Trophoblast cell (in vitro differentiated cells and primary cell): ENCODE results near the gene FOXL1.

ENCODE experiments used
- DNase-seq, 2 donors: peaks; one replicate each; pipeline ENCODE4 v3.0.0-alpha.2; 2016
- H2AFZ ChIP-seq: 2 replicates; pipeline ENCODE4 v1.6.1; 2013; ENCODE audit warnings: low read length, moderate library complexity, mild to moderate bottlenecking; ENCODE audit not compliant: insufficient read depth, poor library complexity
- H2AK5ac ChIP-seq: 2 replicates; pipeline ENCODE4 v1.6.1; 2013; ENCODE audit warnings: mild to moderate bottlenecking, low read length
- H2BK120ac ChIP-seq: 2 replicates; pipeline ENCODE4 v1.6.1; 2013; ENCODE audit warnings: low read length, mild to moderate bottlenecking, moderate library complexity; ENCODE audit not compliant: insufficient read depth, poor library complexity
- H2BK12ac ChIP-seq: 2 replicates; pipeline ENCODE4 v1.6.1; 2013; ENCODE audit warnings: mild to moderate bottlenecking, low read length, moderate library complexity
- H2BK5ac ChIP-seq: 2 replicates; pipeline ENCODE4 v1.6.1; 2013; ENCODE audit warnings: low read length, low read depth, moderate library complexity, mild to moderate bottlenecking; ENCODE audit not compliant: poor library complexity
- H3K14ac ChIP-seq: 2 replicates; pipeline ENCODE4 v1.6.1; 2013; ENCODE audit warnings: mild to moderate bottlenecking, low read length
- H3K18ac ChIP-seq: 2 replicates; pipeline ENCODE4 v1.6.1; 2013; ENCODE audit warnings: mild to moderate bottlenecking, low read length
- H3K23ac ChIP-seq: 2 replicates; pipeline ENCODE4 v1.6.1; 2013; ENCODE audit warnings: low read length
- H3K27ac ChIP-seq: 2 replicates; pipeline ENCODE4 v1.5.1; 2013; ENCODE audit warnings: low read depth, mild to moderate bottlenecking, inconsistent platforms, low read length, moderate library complexity
- H3K27me3 ChIP-seq: 2 replicates; pipeline ENCODE4 v1.6.1; 2013; ENCODE audit warnings: inconsistent platforms, mild to moderate bottlenecking, low read length, moderate library complexity; ENCODE audit not compliant: insufficient read depth
- H3K36me3 ChIP-seq, 2 experiments: 1 replicate in 1 of 2; 2 replicates in 1 of 2; pipeline ENCODE4 v1.6.1; 2013; ENCODE audit warnings: low read length in 2 of 2, mild to moderate bottlenecking in 2 of 2, moderate library complexity in 1 of 2; ENCODE audit not compliant: insufficient read depth in 2 of 2, control insufficient read depth in 1 of 2
- H3K4ac ChIP-seq: 2 replicates; pipeline ENCODE4 v1.6.1; 2013; ENCODE audit warnings: low read depth, mild to moderate bottlenecking, low read length, moderate library complexity
- H3K4me1 ChIP-seq, 2 experiments: 1 replicate in 1 of 2; 2 replicates in 1 of 2; pipeline ENCODE4 v1.6.1; 2013; ENCODE audit warnings: low read length in 2 of 2, mild to moderate bottlenecking in 2 of 2, moderate library complexity in 1 of 2; ENCODE audit not compliant: insufficient read depth in 2 of 2, control insufficient read depth in 1 of 2
- H3K4me2 ChIP-seq: 2 replicates; pipeline ENCODE4 v1.6.1; 2013; ENCODE audit warnings: inconsistent platforms, mild to moderate bottlenecking, low read length, moderate library complexity
- H3K4me3 ChIP-seq: 2 replicates; pipeline ENCODE4 v1.5.1; 2013; ENCODE audit warnings: mild to moderate bottlenecking, low read depth, low read length, inconsistent platforms
- H3K79me1 ChIP-seq: one replicate; pipeline ENCODE4 v1.6.1; 2013; ENCODE audit warnings: low read length
- H3K79me2 ChIP-seq: 2 replicates; pipeline ENCODE4 v1.6.1; 2013; ENCODE audit warnings: low read length, mild to moderate bottlenecking; ENCODE audit not compliant: control insufficient read depth, insufficient read depth, poor library complexity
- H3K9ac ChIP-seq: 2 replicates; pipeline ENCODE4 v1.6.1; 2013; ENCODE audit warnings: mild to moderate bottlenecking, low read length
- H3K9me3 ChIP-seq: 2 replicates; pipeline ENCODE4 v1.6.1; 2013; ENCODE audit warnings: low read depth, mild to moderate bottlenecking, control low read depth, inconsistent platforms, low read length; ENCODE audit not compliant: insufficient read depth
- H4K12ac ChIP-seq: 2 replicates; pipeline ENCODE4 v1.6.1; 2013; ENCODE audit warnings: low read depth, mild to moderate bottlenecking, low read length, moderate library complexity
- H4K8ac ChIP-seq: 2 replicates; pipeline ENCODE4 v1.6.1; 2013; ENCODE audit warnings: low read depth, mild to moderate bottlenecking, low read length, moderate library complexity
- H4K91ac ChIP-seq: one replicate; pipeline ENCODE4 v1.6.1; 2013; ENCODE audit warnings: low read depth, mild to moderate bottlenecking, low read length, moderate library complexity
- WGBS: extraction: QIAGEN DNeasy Blood & Tissue Kit; methylation state at CpG from one replicate; pipeline ENCODE4 v1.1.7; 2013; ENCODE audit warnings: missing lambda C conversion rate; ENCODE audit not compliant: insufficient read length, insufficient coverage; ENCODE audit errors: extremely low coverage; 5-methylcytosine and 5-hydroxymethylcytosine counted together

Gene FOXL1

GRCh38 chr16:86531641-86532525 is 46.5 kb upstream of the FOXL1 start:
- Histone ChIP-seq H3K4me2 (no peak overlapping the region), H2BK120ac (no peak overlapping the region), H4K8ac (no peak overlapping the region), H2BK5ac (no peak overlapping the region), H2AFZ (no peak overlapping the region), H4K91ac (no peak overlapping the region), H2BK12ac (no peak overlapping the region), H3K23ac (no peak overlapping the region), H3K4me1 (no peaks in the 10 kb centered on the region), H4K12ac (no peak overlapping the region), H3K79me2 (no peaks in the 10 kb centered on the region), H3K27me3 (no peaks in the 10 kb centered on the region), H2AK5ac (no peak overlapping the region), H3K9ac (no peak overlapping the region), H3K14ac (no peak overlapping the region), H3K27ac (no peak overlapping the region), H3K4me3 (no peak overlapping the region), H3K9me3 (peaks cover 3% of the 10 kb centered on the region), H3K36me3 (peaks cover 6 to 9% of the 10 kb centered on the region in 2 experiments), H3K4ac (no peak overlapping the region), H3K79me1 (no peaks in the 10 kb centered on the region), H3K18ac (no peak overlapping the region)
- no peak for DNase-seq
- WGBS: no CpG with 5 or more reads among the region's 49 CpGs

DNA sequence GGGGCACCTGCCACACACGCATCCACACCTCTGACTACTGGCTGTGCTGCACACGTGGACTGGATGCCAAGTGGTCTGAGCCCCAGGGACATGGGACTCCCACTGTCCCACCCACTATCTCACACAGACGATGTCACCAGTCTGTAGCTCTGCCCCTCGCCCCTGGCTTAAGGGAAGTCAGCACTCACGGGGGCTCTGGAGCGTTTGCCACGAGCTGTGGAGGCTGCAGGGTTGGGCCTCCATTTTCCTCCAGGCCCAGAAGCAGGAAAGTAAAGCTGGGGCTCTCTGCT is 45.9 kb upstream of the FOXL1 start:
- Histone ChIP-seq H3K4me3 (no peak overlapping the region), H3K4me2 (no peak overlapping the region), H3K14ac (no peak overlapping the region), H3K23ac (no peak overlapping the region), H2AFZ (no peak overlapping the region), H3K79me1 (no peaks in the 10 kb centered on the region), H4K8ac (no peak overlapping the region), H4K91ac (no peak overlapping the region), H3K36me3 (peaks cover 6 to 9% of the 10 kb centered on the region in 2 experiments), H3K4me1 (no peaks in the 10 kb centered on the region), H3K9me3 (peaks cover 3% of the 10 kb centered on the region), H2BK12ac (no peak overlapping the region), H3K4ac (no peak overlapping the region), H3K9ac (no peak overlapping the region), H3K79me2 (no peaks in the 10 kb centered on the region), H3K27ac (no peak overlapping the region), H2BK5ac (no peak overlapping the region), H2BK120ac (no peak overlapping the region), H4K12ac (no peak overlapping the region), H3K27me3 (no peaks in the 10 kb centered on the region), H2AK5ac (no peak overlapping the region), H3K18ac (no peak overlapping the region)
- no peak for DNase-seq
- WGBS: no CpG with 5 or more reads among the region's 7 CpGs

GRCh38 chr16:86533076-86533475 is 45.3 kb upstream of the FOXL1 start:
- Histone ChIP-seq H3K27me3 (no peaks in the 10 kb centered on the region), H3K4me2 (no peak overlapping the region), H2AFZ (no peak overlapping the region), H3K9ac (no peak overlapping the region), H3K79me2 (no peaks in the 10 kb centered on the region), H3K23ac (no peak overlapping the region), H4K8ac (no peak overlapping the region), H3K4me1 (no peaks in the 10 kb centered on the region), H3K79me1 (no peaks in the 10 kb centered on the region), H4K91ac (no peak overlapping the region), H3K18ac (no peak overlapping the region), H3K9me3 (peaks cover 3% of the 10 kb centered on the region), H3K36me3 (peaks cover 12 to 15% of the 10 kb centered on the region in 2 experiments), H4K12ac (no peak overlapping the region), H3K4ac (no peak overlapping the region), H2BK5ac (no peak overlapping the region), H3K14ac (no peak overlapping the region), H3K4me3 (no peak overlapping the region), H3K27ac (no peak overlapping the region), H2BK12ac (no peak overlapping the region), H2BK120ac (no peak overlapping the region), H2AK5ac (no peak overlapping the region)
- WGBS: no CpG with 5 or more reads among the region's 8 CpGs
- DNase-seq: no peak

DNA sequence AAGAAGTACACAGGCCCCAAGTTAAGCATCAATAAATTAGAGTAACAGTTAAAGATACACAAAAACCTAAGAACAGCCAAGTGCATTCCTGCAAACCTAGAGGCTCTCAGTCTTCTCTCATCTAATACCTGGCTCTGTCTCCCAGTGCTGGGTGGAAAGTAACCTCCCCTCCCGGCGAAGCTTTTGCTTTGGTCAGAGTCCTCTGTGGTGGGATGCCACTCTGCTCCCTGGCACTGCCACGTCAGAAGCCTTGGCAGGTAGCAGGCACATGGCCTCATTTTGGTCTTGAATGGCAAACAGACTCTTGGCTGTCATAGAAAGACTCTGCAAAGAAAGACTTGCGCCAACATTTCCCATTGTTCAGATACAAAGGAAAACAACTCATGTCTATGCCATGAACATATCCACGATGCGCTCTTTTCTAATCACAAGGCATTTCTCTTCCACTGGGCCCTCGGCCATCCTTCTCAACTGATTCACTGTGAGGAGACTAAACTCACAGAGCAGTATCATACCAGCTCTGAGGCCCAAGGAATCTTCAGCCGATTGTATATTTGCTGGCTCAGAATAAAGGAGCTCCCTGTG is 44.5 kb upstream of the FOXL1 start:
- Histone ChIP-seq H3K36me3 (peaks cover 20 to 23% of the 10 kb centered on the region in 2 experiments), H3K18ac (no peak overlapping the region), H4K8ac (no peak overlapping the region), H3K79me1 (no peaks in the 10 kb centered on the region), H3K4me2 (no peak overlapping the region), H3K4me1 (no peaks in the 10 kb centered on the region), H2BK120ac (no peak overlapping the region), H3K14ac (no peak overlapping the region), H2BK12ac (no peak overlapping the region), H3K27ac (no peak overlapping the region), H4K91ac (no peak overlapping the region), H3K4ac (no peak overlapping the region), H3K9me3 (no peaks in the 10 kb centered on the region), H3K23ac (no peak overlapping the region), H3K4me3 (no peak overlapping the region), H3K27me3 (no peaks in the 10 kb centered on the region), H3K9ac (no peak overlapping the region), H2AFZ (no peak overlapping the region), H3K79me2 (no peaks in the 10 kb centered on the region), H2BK5ac (no peak overlapping the region), H2AK5ac (no peak overlapping the region), H4K12ac (no peak overlapping the region)
- DNase-seq: no peak
- WGBS: no CpG with 5 or more reads among the region's 8 CpGs
